HG03103 (cell line): Measurements from ENCODE around the gene SIRT2.
"Not testable (repeated sequence)": the region's sequence is repeated elsewhere in the genome, so short reads cannot be mapped to it uniquely, and the experiment has no call there.

Experiments used
- ATAC-seq: cut with Tn5 transposase; IDR thresholded peaks from one replicate; pipeline ENCODE4 v1.9.1; 2021; ENCODE audit warnings: low read depth; ENCODE audit not compliant: unreplicated experiment

SIRT2 gene

GRCh38 chr19:38898788-38899446 is 501 bp downstream of the SIRT2 start:
- no peak for ATAC-seq

GRCh38 chr19:38894968-38895367 is 4.5 kb downstream of the SIRT2 start:
- ATAC-seq = no peak

GRCh38 chr19:38893341-38893771 is 6.1 kb downstream of the SIRT2 start:
- no peak for ATAC-seq

GRCh38 chr19:38892841-38893240 is 6.6 kb downstream of the SIRT2 start:
- ATAC-seq = no peak

DNA sequence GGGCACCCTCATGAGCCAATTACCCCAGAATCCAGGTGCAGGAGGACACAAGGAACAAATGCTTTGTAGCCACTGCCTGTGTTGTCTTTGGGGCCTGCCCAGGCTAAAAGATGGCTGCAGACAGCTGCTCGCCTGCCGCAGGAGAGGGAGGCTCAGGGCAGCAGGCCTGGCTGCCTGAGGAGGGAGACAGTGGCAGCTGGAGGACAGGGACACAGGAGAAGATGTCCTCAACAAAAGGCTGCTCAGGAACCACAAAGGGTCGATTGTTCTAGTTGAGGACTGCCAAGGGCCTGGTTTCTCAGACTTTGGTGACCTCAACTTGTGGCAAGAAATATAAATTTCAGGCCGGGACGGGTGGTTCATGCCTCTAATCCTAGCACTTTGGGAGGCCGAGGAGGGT is 7.6 kb downstream of the SIRT2 start:
- ATAC-seq = no peak

DNA sequence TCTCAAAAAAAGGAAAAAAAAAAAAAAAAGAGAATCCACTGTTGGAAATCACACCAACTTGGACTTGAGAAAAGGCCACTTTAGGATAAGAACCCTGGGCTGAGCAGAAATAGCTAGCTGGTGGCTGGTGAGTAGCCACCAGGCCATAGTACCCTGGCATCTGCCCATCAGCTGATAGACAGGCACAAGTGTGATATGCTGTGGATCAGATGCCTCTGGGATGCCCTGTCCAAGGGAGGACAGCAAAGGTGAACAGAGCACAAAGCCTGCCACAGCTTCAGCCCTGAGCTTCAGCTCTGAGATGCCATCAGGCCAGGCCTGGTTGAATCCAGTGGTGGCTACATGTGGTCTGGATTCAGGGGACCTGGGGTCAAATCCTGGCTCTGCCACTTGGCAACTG is 8.7 kb downstream of the SIRT2 start:
- no peak for ATAC-seq

GRCh38 chr19:38889803-38890202 is 9.6 kb downstream of the SIRT2 start:
- no peak for ATAC-seq

GRCh38 chr19:38888876-38889275 is 10.5 kb downstream of the SIRT2 start:
- no peak for ATAC-seq

- not testable (repeated sequence) for ATAC-seq
Observed at GRCh38 chr19:38884691-38885090, 14.7 kb downstream of the SIRT2 start.

GRCh38 chr19:38883286-38883685 is 16.1 kb downstream of the SIRT2 start:
- ATAC-seq = no peak

DNA sequence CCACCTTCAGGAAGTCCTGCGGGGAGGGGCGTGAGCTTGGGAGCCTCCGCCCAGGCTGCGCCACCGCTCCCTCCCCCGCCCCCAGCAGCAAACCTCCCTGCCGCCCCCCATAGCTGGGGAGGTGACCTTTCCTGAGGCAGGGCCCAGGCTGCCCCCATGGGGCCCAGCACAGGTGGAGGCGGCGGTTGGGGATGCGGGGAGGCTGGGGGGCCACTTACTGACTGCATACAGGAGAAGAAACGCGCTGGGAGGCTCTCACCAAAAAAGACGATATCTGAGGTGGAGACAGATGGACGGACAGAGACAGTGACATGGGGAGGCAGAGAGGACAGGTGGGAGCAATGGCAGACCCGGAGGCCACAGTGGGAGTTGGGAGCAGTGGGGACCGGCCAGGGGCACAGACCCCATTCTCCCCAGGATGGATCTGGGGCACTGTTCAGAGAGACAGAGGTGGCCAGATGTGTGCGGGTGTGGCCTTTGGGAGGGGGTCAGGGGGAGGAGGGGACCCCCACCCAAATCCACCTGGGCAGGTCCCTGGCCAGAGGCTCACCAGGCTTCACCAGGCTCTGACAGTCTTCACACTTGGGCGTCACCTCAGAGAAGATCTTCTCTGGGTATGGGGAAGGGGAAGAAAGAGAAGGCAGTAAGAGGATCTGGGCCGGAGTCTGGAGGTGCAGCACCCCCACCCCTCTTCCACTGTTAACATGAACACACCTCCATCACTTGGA is 18.4 kb downstream of the SIRT2 start:
- ATAC-seq = no peak

- no peak for ATAC-seq
Observed at GRCh38 chr19:38880076-38880881, 19.1 kb downstream of the SIRT2 start.

- ATAC-seq = no peak
Observed at GRCh38 chr19:38879400-38879751, 20.0 kb downstream of the SIRT2 start.

- ATAC-seq = no peak
Observed at GRCh38 chr19:38878575-38879399, 20.6 kb downstream of the SIRT2 start.

GRCh38 chr19:38877781-38878574 is 21.4 kb downstream of the SIRT2 start, which contains the start of gene RINL:
RINL (minus strand) TSS chr19:38878275; CDS start chr19:38876742, 1,533 bp downstream.
- no peak for ATAC-seq

- ATAC-seq = no peak
Observed at GRCh38 chr19:38875656-38876395, 23.6 kb downstream of the SIRT2 start.

- ATAC-seq = not testable (repeated sequence)
Observed at GRCh38 chr19:38873400-38873799, 26.0 kb downstream of the SIRT2 start.

DNA sequence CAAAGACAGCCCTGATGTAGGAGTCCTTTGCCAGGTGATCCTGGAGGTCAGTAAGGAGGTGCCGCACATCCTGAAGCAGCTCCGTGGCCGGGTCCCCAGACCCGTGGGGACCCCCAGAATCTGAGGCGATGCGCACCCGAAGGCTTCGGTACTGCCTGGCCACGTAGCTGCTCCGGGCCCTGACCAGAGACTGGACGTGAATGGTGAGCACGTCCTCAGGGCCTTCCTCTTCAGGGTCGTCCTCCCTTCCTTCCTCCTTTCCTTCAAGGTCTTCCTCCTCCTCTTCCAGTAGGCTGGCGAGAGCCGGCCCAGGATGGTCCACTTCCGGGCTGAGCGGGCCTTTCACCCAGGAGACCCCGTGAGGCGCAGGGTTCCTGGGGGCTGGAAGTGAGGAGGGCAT is 28.8 kb downstream of the SIRT2 start:
- no peak for ATAC-seq
